GM12892 (cell line): Measurements from ENCODE around the gene CCL14.

Source experiments
- POLR2A ChIP-seq: IDR thresholded peaks from 2 replicates; pipeline ENCODE4 v1.6.1; 2011; ENCODE audit warnings: low read depth, low read length, control low read depth
- POLR2AphosphoS5 ChIP-seq: IDR thresholded peaks from 2 replicates; pipeline ENCODE4 v1.6.1; 2011; ENCODE audit warnings: low read depth, low read length, control low read depth
- TAF1 ChIP-seq: IDR thresholded peaks from 2 replicates; pipeline ENCODE4 v1.6.1; 2011; ENCODE audit warnings: low read depth, mild to moderate bottlenecking, control low read depth, low read length, borderline replicate concordance

DNA sequence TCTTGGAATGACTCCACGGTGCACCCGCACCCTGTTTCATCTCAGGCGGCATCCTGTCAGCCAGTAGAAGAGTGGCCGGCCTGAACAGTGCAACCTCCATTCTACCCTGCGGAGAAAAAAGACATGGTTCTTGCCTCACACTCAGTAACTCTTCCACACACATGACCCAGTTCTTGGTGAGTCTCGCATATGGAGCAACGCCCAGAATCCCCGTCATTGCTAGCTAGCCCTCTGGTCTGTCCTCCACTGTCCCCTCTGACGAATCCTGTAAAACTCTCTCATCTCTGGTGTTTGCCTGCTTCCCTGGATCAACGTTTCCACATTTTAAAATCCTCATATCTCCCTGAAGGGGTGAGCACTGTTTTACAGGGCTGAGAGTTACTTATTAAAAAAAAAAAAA lies 51.8 kb downstream of the CCL14 start:
- no peak for TF ChIP-seq POLR2AphosphoS5
- TF ChIP-seq POLR2A, result no peak
- no peak for TF ChIP-seq TAF1
